Nephron (organoid): ENCODE measurements around the gene TTC13.

Experiments
- H3K27ac Mint-ChIP-seq, 3 experiments: 2 replicates each; pipeline ENCODE4 v1.8.0; 2020; ENCODE audit warnings: mixed read lengths in 3 of 3, mild to moderate bottlenecking in 2 of 3, moderate library complexity in 1 of 3
- H3K27me3 Mint-ChIP-seq: 2 replicates; pipeline ENCODE4 v1.8.0; 2021; ENCODE audit warnings: low read depth, mild to moderate bottlenecking, moderate library complexity, mixed read lengths
- H3K36me3 Mint-ChIP-seq: 2 replicates; pipeline ENCODE4 v1.8.0; 2020; ENCODE audit warnings: low read depth, mixed read lengths
- H3K4me1 Mint-ChIP-seq: 2 replicates; pipeline ENCODE4 v1.8.0; 2020; ENCODE audit warnings: mixed read lengths
- H3K4me3 Mint-ChIP-seq, 3 experiments: 2 replicates each; pipeline ENCODE4 v1.8.0; 2020; ENCODE audit warnings: mild to moderate bottlenecking in 3 of 3, mixed read lengths in 3 of 3, moderate library complexity in 2 of 3
- H3K9me3 Mint-ChIP-seq: 2 replicates; pipeline ENCODE4 v1.8.0; 2020; ENCODE audit warnings: mixed read lengths
- TF ChIP-seq, protein P1 (sequence below), 3 experiments: fragments of 200-600 bp; sonication (generic); IDR thresholded peaks; one replicate each; pipeline ENCODE4 v1.5.0; 2021; ENCODE audit warnings: antibody characterized with exemption in 3 of 3; ENCODE audit not compliant: unreplicated experiment in 3 of 3

The TTC13 gene

GRCh38 chr1:230857822-230858221 lies 120.8 kb downstream of the TTC13 start:
- Mint-ChIP-seq H3K27me3 (no peaks in the 10 kb centered on the region), H3K4me1 (peaks cover 95% of the 10 kb centered on the region), H3K9me3 (peaks cover 2% of the 10 kb centered on the region), H3K4me3 (no peak overlapping the region), H3K36me3 (peaks cover 63% of the 10 kb centered on the region), H3K27ac (peak overlapping the region; percentile 73 to 83 (median 81))
- TF ChIP-seq, protein P1, sequence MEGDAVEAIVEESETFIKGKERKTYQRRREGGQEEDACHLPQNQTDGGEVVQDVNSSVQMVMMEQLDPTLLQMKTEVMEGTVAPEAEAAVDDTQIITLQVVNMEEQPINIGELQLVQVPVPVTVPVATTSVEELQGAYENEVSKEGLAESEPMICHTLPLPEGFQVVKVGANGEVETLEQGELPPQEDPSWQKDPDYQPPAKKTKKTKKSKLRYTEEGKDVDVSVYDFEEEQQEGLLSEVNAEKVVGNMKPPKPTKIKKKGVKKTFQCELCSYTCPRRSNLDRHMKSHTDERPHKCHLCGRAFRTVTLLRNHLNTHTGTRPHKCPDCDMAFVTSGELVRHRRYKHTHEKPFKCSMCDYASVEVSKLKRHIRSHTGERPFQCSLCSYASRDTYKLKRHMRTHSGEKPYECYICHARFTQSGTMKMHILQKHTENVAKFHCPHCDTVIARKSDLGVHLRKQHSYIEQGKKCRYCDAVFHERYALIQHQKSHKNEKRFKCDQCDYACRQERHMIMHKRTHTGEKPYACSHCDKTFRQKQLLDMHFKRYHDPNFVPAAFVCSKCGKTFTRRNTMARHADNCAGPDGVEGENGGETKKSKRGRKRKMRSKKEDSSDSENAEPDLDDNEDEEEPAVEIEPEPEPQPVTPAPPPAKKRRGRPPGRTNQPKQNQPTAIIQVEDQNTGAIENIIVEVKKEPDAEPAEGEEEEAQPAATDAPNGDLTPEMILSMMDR (IDR thresholded peaks at IDR 0.05; ENCODE audit: unreplicated experiment in 3 of 3) = no peak

DNA sequence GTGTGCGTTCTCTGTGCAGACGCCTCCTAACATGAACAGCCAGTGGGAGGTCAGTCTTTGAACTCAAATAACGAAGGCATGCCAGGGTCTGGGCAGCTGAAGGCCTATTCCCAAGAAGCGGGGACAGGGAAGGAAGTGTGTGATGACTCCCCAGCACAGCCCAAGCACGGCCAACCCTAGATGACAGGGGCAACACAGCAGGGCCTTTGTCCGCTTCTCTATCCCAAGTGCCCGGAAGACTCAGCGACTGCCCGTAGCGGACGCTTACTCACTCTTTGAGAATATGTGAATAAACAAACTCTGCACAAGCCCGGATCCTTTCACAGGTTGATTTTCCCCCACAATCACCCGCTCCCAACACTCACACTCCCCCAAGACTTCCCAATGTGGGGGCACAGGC lies 121.6 kb downstream of the TTC13 start:
- Mint-ChIP-seq H3K36me3 (peaks cover 63% of the 10 kb centered on the region), H3K4me3 (no peak overlapping the region), H3K4me1 (peaks cover 93% of the 10 kb centered on the region), H3K9me3 (peaks cover 3% of the 10 kb centered on the region), H3K27me3 (no peaks in the 10 kb centered on the region), H3K27ac (peak overlapping the region; percentile 66 to 81 (median 73))
- TF ChIP-seq, protein P1 (IDR thresholded peaks at IDR 0.05; ENCODE audit: unreplicated experiment in 3 of 3) = no peak
